SH-SY5Y (cell line): ENCODE measurements around the gene CRKL.

Experiments
- GATA2 ChIP-seq: IDR thresholded peaks from 2 replicates; pipeline ENCODE4 v1.6.1; 2011; ENCODE audit warnings: mild to moderate bottlenecking, low read depth, low read length
- GATA3 ChIP-seq: IDR thresholded peaks from 2 replicates; pipeline ENCODE4 v1.6.1; 2011; ENCODE audit warnings: low read depth, mild to moderate bottlenecking, low read length, moderate library complexity

The CRKL gene

GRCh38 chr22:20991252-20992055 is 74.2 kb downstream of the CRKL start:
- no peak for TF ChIP-seq GATA3
- no peak for TF ChIP-seq GATA2

- TF ChIP-seq GATA2 = no peak
- TF ChIP-seq GATA3 = no peak
These were observed 74.8 kb downstream of the CRKL start for GRCh38 chr22:20992056-20992442.

GRCh38 chr22:20992456-20993303 is 75.5 kb downstream of the CRKL start:
- TF ChIP-seq GATA2 (no peak), GATA3 (no peak)

GRCh38 chr22:20993304-20994127 is 76.3 kb downstream of the CRKL start:
- TF ChIP-seq GATA3 (no peak), GATA2 (no peak)

GRCh38 chr22:20994128-20994901 is 77.1 kb downstream of the CRKL start:
- no peak for TF ChIP-seq GATA3
- no peak for TF ChIP-seq GATA2

GRCh38 chr22:20994902-20995241 is 77.7 kb downstream of the CRKL start:
- TF ChIP-seq GATA2 (no peak), GATA3 (no peak)

DNA sequence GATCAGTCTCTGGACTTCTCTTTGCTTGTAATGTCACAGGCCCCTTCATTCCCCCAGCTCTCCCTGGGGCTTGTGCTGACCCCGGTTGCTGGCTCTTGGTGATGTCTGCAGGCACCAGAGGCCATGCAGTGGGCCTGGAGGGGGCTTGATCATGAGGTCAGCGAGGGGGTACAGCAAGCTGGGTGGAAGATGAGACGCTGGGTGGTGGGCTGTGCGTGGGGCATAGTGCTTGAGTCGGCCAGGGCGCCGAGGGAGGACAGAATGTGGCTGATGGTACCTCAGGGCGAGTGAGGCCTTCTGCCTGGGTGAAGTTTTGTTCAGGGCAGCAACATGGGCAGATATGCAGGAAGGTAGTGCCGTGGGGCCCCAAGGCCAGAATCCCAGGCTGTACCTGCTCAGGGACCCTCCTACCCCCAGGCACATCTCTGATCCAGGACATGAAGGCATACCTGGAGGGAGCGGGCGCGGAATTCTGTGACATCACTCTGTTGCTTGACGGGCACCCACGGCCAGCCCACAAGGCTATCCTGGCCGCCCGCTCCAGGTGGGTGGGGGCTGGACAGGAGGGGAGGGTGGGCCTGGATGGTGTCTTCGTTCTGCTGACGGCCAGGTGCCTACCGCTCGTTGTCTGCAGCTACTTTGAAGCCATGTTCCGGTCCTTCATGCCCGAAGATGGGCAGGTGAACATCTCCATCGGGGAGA is 78.3 kb downstream of the CRKL start:
- no peak for TF ChIP-seq GATA2
- TF ChIP-seq GATA3 = no peak

DNA sequence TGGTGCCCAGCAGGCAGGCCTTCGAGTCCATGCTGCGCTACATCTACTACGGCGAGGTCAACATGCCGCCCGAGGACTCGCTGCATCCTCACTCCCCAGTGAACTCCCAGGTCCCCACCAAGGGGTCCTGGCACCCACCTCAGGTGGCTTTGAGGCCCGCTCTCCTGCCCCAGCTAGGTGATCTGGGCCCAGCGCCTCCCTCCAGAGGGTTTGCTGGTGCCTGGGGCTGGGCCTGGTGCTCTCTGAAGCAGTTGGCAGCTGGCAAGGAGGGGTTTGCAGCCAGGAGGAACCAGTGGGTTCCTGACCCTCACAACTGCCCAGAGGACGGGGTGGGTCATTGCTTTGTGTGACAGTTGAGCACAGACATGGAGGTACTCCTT is 78.8 kb downstream of the CRKL start:
- TF ChIP-seq GATA3 = no peak
- TF ChIP-seq GATA2 = no peak

DNA sequence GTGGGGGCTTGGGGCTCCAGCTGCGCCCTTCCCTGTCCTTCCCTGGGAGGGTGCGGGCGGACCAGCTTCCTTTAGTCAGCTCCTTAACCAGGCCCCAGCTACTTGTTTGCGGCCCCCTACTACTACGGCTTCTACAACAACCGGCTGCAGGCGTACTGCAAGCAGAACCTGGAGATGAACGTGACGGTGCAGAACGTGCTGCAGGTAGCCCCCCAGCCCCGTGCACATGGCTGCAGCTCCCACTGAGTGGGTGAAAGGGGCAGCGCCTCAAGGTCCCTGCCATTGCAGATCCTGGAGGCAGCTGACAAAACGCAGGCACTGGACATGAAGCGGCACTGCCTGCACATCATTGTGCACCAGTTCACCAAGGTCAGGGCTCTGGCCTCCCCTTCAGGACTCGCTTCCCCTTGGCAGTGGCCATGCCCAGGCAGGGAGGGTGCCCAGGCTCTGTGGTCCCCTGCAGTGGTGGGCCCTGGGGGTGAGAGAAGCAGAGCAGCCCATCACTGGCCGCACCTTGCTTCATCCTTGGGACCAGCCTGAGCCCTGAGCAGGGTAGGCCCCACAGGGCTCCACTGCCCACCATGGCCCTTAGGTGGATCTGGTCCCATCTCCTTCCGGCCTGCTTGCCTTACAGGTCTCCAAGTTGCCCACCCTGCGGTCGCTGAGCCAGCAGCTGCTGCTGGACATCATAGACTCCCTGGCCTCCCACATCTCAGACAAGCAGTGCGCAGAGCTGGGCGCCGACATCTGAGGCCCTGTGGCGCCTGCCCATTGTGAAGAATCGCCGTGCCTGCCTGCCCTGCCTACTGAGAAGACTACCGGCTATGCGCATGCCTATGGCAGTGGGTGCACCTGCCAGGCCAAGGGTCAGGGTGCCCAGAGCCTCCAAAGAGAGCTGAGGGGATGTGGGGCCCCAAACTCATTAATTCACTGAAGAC is 79.7 kb downstream of the CRKL start:
- TF ChIP-seq GATA3 (no peak), GATA2 (no peak)

GRCh38 chr22:20997536-20998257 is 80.5 kb downstream of the CRKL start:
- TF ChIP-seq GATA2 (no peak), GATA3 (no peak)

DNA sequence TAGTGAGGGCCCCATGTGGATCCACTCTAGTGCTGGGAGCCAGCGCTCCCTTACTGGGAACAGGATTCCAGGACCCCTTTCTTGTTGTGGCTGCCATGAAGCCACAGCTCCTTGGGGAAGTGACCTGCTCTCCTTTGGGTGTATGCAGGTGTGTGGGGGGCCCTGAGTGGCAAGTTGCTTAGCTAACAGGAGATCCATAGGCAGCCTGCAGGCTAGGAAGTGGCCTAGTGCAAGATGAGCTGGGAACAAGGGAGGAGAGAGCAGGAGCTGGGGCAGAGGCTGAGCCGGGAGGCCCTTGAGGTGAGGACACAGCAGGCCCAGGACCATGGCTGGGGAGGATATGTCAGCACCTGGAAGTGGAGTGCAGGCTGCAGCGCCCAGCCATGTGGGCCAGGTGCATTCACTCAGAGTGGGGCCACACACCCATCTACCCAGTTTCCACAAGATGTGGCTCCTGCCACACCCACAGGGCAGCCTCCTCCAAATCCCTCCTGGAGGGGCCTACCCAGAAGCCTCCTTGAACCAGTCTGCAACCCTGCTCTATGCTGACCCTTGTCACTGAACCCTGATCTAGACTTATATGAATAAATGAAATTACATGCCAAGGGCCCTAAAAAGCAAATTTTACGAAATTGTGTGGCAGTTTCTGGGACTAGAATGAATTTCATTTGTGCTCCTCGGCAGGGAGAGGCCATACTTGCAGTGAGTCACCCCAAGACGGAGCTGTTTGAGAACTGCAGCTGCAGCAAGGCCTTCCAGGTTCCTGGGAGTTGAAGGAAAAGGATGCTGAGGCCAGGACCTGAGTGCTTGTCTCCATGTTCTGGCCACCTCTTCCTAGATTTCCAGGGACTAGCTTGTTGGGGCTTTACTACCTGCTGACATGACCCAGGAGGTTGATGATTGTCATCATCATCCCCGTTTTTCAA is 81.5 kb downstream of the CRKL start:
- TF ChIP-seq GATA3 (no peak), GATA2 (no peak)
